Measurements from ENCODE around the gene UBA5. TPM values are rescaled to one million over a fixed set of nuclear protein-coding genes. Genes with fewer than 3 reads are reported as not detected.

Gene UBA5
- polyA plus RNA-seq, 1 donor (not counting 4 experiments of a cell fraction or from before 2014, with no cell fraction given), result 48.0 TPM

DNA sequence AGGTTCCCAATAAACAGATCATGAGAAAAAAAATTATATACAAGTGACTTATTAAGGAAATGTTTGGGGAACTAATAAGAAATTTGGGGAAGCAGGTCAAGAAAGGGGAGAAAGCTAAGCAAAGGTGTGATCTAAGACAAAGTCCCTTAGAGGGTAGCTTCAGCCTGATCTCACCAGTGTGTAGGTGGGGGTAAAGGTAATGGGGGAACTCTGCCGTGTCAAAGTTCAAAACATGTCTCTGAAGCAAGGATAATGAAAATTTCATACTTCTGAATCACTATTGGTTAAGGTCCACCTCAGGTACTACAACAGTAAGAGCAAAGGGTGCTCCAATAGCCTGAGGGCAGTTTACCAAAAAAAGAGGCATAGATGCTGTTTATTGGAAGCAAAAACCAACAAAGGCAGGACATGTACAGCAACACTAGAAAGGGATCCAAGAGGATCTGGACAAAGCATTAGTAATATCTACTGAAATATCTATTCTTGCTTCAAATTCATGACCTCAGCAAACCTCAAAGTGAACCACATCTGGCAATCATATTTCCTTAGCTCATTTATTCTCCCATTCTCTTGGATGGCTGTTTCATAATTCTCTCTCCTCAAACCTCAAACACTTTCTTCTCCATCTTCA lies 7.4 kb upstream of the UBA5 start:
- Histone ChIP-seq H4K20me1 (ENCODE audit: control insufficient read depth, extremely low read depth, insufficient read depth, low read length) (no peaks in the 10 kb centered on the region), H2AFZ (ENCODE audit: control insufficient read depth, low read length) (no peak overlapping the region), H3K4me1 (ENCODE audit: control insufficient read depth, extremely low read depth, insufficient read depth, low read length) (peaks cover 2% of the 10 kb centered on the region), H3K27ac (ENCODE audit: control insufficient read depth, insufficient read depth, low read length) (no peak overlapping the region), H3K4me2 (ENCODE audit: control insufficient read depth, extremely low read depth, insufficient read depth, low read depth, low read length) (no peak overlapping the region), H3K9ac (ENCODE audit: control insufficient read depth, extremely low read depth, insufficient read depth, low read length) (no peak overlapping the region), H3K9me1 (ENCODE audit: control insufficient read depth, extremely low read depth, insufficient read depth, low read length) (no peaks in the 10 kb centered on the region), H3K27me3 (ENCODE audit: control insufficient read depth, extremely low read depth, insufficient read depth, low read length) (no peaks in the 10 kb centered on the region), H3K4me3 (ENCODE audit: control insufficient read depth in 2 of 3, extremely low read depth in 1 of 3, insufficient read depth in 2 of 3, low read depth in 1 of 3, low read length in 3 of 3) (no peak overlapping the region), H3K36me3 (ENCODE audit: control insufficient read depth in 2 of 2, extremely low read depth in 1 of 2, insufficient read depth in 2 of 2, low read length in 2 of 2) (no peaks in the 10 kb centered on the region), H3K79me2 (ENCODE audit: control insufficient read depth, insufficient read depth, low read length) (peaks cover 5% of the 10 kb centered on the region), H3K9me3 (ENCODE audit: control insufficient read depth, low read depth, low read length) (no peaks in the 10 kb centered on the region)
- TF ChIP-seq EZH2 (IDR thresholded peaks at IDR 0.05; ENCODE audit: low read length), result no peak
- TF ChIP-seq, protein P1, sequence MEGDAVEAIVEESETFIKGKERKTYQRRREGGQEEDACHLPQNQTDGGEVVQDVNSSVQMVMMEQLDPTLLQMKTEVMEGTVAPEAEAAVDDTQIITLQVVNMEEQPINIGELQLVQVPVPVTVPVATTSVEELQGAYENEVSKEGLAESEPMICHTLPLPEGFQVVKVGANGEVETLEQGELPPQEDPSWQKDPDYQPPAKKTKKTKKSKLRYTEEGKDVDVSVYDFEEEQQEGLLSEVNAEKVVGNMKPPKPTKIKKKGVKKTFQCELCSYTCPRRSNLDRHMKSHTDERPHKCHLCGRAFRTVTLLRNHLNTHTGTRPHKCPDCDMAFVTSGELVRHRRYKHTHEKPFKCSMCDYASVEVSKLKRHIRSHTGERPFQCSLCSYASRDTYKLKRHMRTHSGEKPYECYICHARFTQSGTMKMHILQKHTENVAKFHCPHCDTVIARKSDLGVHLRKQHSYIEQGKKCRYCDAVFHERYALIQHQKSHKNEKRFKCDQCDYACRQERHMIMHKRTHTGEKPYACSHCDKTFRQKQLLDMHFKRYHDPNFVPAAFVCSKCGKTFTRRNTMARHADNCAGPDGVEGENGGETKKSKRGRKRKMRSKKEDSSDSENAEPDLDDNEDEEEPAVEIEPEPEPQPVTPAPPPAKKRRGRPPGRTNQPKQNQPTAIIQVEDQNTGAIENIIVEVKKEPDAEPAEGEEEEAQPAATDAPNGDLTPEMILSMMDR (optimal IDR thresholded peaks at IDR 0.05 in 1 of 3, IDR thresholded peaks at IDR 0.05 in 1 of 3, conservative IDR thresholded peaks at IDR 0.05 in 1 of 3; ENCODE audit: extremely low read depth in 1 of 3, insufficient read depth in 2 of 3, low read length in 3 of 3), result no peak
- DNase-seq (ENCODE audit: low read depth, low spot score), result no peak
- dilution Hi-C loops (cut with MboI; ENCODE audit: extremely low pct_ligation_motif_present, low sequenced_read_pairs), result no loop called here
- FAIRE-seq, result peak; percentile 32

DNA sequence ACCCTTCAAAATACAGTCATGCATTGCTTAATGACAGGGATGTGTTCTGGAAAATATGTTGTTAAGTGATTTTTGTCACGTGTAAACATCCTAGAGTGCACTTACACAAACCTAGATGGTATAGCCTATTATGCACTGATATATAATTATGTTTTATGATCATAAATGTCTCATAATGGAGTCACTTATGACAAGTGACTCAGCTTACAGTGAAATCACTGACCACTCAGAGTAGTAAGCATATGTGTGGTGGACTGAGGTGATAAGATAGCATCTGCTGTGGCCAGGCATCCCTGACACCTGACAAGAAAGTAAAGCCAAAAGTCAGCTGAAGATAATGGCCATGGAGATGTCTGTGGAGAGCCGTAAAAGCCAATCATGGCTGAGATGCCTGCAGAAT lies 5.9 kb upstream of the UBA5 start:
- Histone ChIP-seq H3K4me1 (ENCODE audit: control insufficient read depth, extremely low read depth, insufficient read depth, low read length) (peaks cover 3% of the 10 kb centered on the region), H3K9ac (ENCODE audit: control insufficient read depth, extremely low read depth, insufficient read depth, low read length) (no peak overlapping the region), H3K4me3 (ENCODE audit: control insufficient read depth in 2 of 3, extremely low read depth in 1 of 3, insufficient read depth in 2 of 3, low read depth in 1 of 3, low read length in 3 of 3) (no peak overlapping the region), H3K9me3 (ENCODE audit: control insufficient read depth, low read depth, low read length) (no peaks in the 10 kb centered on the region), H4K20me1 (ENCODE audit: control insufficient read depth, extremely low read depth, insufficient read depth, low read length) (no peaks in the 10 kb centered on the region), H3K36me3 (ENCODE audit: control insufficient read depth in 2 of 2, extremely low read depth in 1 of 2, insufficient read depth in 2 of 2, low read length in 2 of 2) (no peaks in the 10 kb centered on the region), H2AFZ (ENCODE audit: control insufficient read depth, low read length) (no peak overlapping the region), H3K27ac (ENCODE audit: control insufficient read depth, insufficient read depth, low read length) (no peak overlapping the region), H3K27me3 (ENCODE audit: control insufficient read depth, extremely low read depth, insufficient read depth, low read length) (no peaks in the 10 kb centered on the region), H3K4me2 (ENCODE audit: control insufficient read depth, extremely low read depth, insufficient read depth, low read depth, low read length) (no peak overlapping the region), H3K9me1 (ENCODE audit: control insufficient read depth, extremely low read depth, insufficient read depth, low read length) (no peaks in the 10 kb centered on the region), H3K79me2 (ENCODE audit: control insufficient read depth, insufficient read depth, low read length) (peaks cover 6% of the 10 kb centered on the region)
- DNase-seq (ENCODE audit: low read depth, low spot score), result no peak
- dilution Hi-C loops (cut with MboI; ENCODE audit: extremely low pct_ligation_motif_present, low sequenced_read_pairs), result no loop called here
- TF ChIP-seq, protein P1 (optimal IDR thresholded peaks at IDR 0.05 in 1 of 3, IDR thresholded peaks at IDR 0.05 in 1 of 3, conservative IDR thresholded peaks at IDR 0.05 in 1 of 3; ENCODE audit: extremely low read depth in 1 of 3, insufficient read depth in 2 of 3, low read length in 3 of 3), result no peak
- TF ChIP-seq EZH2 (IDR thresholded peaks at IDR 0.05; ENCODE audit: low read length), result no peak
- no peak for FAIRE-seq

Measured in keratinocyte (primary cell).